Measurements from ENCODE around the gene AFF3.

The AFF3 gene

DNA sequence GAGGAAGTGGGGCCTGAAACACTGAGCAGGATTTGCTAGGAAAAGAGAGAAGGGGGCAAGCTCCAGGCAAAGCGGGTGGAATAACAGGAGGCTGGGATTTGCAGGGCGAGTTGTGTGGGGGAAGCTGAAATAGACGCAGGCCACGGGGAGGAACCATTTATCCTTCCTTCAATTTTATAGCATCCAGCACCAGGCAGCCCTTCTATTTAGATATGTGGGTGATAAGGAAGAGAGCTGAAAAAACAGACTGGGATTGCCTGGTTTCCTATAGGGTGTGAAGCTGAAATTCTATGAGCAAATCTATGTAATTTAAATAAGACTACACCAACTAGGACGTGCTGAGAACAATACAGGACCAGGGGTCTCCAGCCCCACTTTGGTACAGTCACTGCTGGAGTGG is 520.6 kb downstream of the AFF3 start:
- H3K4me3 ChIP-seq (ENCODE audit: low read length), result no peak overlapping the region
- DNase-seq (ENCODE audit: low read depth), result no peak
- TF ChIP-seq CTCF (IDR thresholded peaks at IDR 0.05; ENCODE audit: insufficient read depth, low read depth, low read length, missing control alignments), result no peak

GRCh38 chr2:99621106-99621505 is 521.3 kb downstream of the AFF3 start:
- no peak for DNase-seq (ENCODE audit: low read depth)
- no peak for TF ChIP-seq CTCF (IDR thresholded peaks at IDR 0.05; ENCODE audit: insufficient read depth, low read depth, low read length, missing control alignments)
- H3K4me3 ChIP-seq (ENCODE audit: low read length), result no peak overlapping the region

DNA sequence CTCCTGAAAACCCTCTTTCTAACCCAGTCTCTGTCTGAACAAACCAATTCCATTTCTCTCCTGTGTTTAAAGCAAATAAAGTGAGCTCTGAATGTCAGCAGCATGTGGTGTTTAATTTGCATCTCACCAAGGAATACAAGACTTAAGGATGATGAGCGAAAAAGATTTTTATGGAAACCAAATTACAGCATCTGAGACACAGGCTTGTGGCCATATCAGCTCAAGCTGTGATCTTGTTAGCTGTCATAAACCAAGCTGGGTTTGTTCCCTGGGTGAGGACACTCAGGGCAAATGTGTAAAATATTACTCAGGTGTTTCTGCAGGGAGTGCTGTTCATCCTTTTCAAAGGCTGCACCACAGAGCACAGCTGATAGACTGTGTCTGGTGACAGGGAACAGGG is 523.2 kb downstream of the AFF3 start:
- no peak for DNase-seq (ENCODE audit: low read depth)
- H3K4me3 ChIP-seq (ENCODE audit: low read length), result no peak overlapping the region
- TF ChIP-seq CTCF (IDR thresholded peaks at IDR 0.05; ENCODE audit: insufficient read depth, low read depth, low read length, missing control alignments), result no peak

GRCh38 chr2:99618579-99619097 is 523.8 kb downstream of the AFF3 start:
- no peak overlapping the region for H3K4me3 ChIP-seq (ENCODE audit: low read length)
- TF ChIP-seq CTCF (IDR thresholded peaks at IDR 0.05; ENCODE audit: insufficient read depth, low read depth, low read length, missing control alignments), result no peak
- DNase-seq (ENCODE audit: low read depth), result no peak

- TF ChIP-seq CTCF (IDR thresholded peaks at IDR 0.05; ENCODE audit: insufficient read depth, low read depth, low read length, missing control alignments), result no peak
- no peak for DNase-seq (ENCODE audit: low read depth)
- H3K4me3 ChIP-seq (ENCODE audit: low read length), result no peak overlapping the region
Observed at GRCh38 chr2:99617811-99618210, 524.6 kb downstream of the AFF3 start.

DNA sequence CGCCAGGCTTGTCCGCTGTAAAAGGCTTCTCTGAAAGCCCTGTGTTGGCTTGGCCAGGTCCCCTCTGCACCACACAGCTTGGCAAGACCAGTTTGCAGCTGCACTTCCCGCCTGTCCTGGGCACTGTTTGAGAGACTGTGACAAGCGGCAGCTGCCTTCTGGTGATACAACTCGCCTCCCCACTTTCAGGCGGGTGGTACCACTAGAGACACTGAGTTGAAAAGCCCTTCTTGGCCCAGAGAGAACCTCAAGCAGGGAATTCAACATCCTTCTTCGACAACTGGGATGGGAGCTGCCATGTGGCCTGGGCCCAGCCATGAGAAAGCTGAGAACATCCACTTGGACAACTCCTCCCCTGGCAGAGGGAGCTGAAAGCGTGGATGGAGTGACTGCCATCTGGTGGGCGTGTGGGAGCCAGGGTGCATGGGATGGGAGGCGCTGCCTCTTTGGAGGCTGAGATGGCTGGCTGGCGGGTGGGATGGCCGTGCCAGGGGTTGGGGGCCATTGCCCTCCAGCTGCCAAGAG is 527.1 kb downstream of the AFF3 start:
- TF ChIP-seq CTCF (IDR thresholded peaks at IDR 0.05; ENCODE audit: insufficient read depth, low read depth, low read length, missing control alignments), result no peak
- no peak for DNase-seq (ENCODE audit: low read depth)

DNA sequence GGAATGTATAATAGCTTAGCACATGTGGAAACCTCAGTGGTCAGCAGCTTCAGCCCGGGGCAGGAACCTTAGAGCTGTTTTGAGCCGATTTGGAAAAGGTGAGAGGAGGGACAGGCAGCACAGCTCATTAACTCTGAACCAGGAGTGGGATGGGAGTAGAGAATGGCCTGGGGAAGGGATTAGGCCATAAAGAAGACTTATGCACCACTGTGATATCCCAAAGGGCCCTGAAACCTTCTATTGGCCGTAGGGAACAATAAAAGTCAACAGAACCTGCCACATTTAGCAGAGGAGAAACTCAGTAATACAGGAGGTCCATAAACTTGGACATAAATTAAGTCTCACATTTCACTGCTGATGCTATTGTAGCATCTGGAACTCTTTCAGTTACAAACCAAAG is 528.4 kb downstream of the AFF3 start:
- no peak for TF ChIP-seq CTCF (IDR thresholded peaks at IDR 0.05; ENCODE audit: insufficient read depth, low read depth, low read length, missing control alignments)
- no peak for DNase-seq (ENCODE audit: low read depth)
- H3K4me3 ChIP-seq (ENCODE audit: low read length), result no peak overlapping the region

More for the DNA sequence above, 527.1 kb downstream of the AFF3 start:
- no peak overlapping the region for H3K4me3 ChIP-seq (ENCODE audit: low read length)
